Measurements from ENCODE around the gene NPM1.

The NPM1 gene

GRCh38 chr5:171421331-171422262 lies 33.9 kb downstream of the NPM1 start:
- H3K4me3 ChIP-seq (ENCODE audit: low read length in 2 of 2): peak overlapping the region in 1 of 2 donors; percentile 67
- H3K4me1 ChIP-seq (ENCODE audit: control insufficient read depth, insufficient read depth, low read length): peaks cover 27% of the 10 kb centered on the region
- H3K27ac ChIP-seq (ENCODE audit: low read length): no peak overlapping the region
- H3K27me3 ChIP-seq (ENCODE audit: control insufficient read depth in 1 of 2, insufficient read depth in 2 of 2, low read length in 2 of 2): no peaks in the 10 kb centered on the region
- no peak overlapping the region for H3K9ac ChIP-seq (ENCODE audit: low read length in 2 of 2)
- H3K36me3 ChIP-seq (ENCODE audit: control insufficient read depth in 2 of 2, insufficient read depth in 2 of 2, low read length in 2 of 2): no peaks in the 10 kb centered on the region
- no peaks in the 10 kb centered on the region for H3K9me3 ChIP-seq (ENCODE audit: control insufficient read depth in 2 of 2, low read length in 2 of 2)

GRCh38 chr5:171422495-171422894 lies 34.8 kb downstream of the NPM1 start:
- peaks cover 27% of the 10 kb centered on the region for H3K4me1 ChIP-seq (ENCODE audit: control insufficient read depth, insufficient read depth, low read length)
- no peak overlapping the region for H3K9ac ChIP-seq (ENCODE audit: low read length in 2 of 2)
- H3K9me3 ChIP-seq (ENCODE audit: control insufficient read depth in 2 of 2, low read length in 2 of 2): no peaks in the 10 kb centered on the region
- H3K27ac ChIP-seq (ENCODE audit: low read length): no peak overlapping the region
- H3K36me3 ChIP-seq (ENCODE audit: control insufficient read depth in 2 of 2, insufficient read depth in 2 of 2, low read length in 2 of 2): no peaks in the 10 kb centered on the region
- no peaks in the 10 kb centered on the region for H3K27me3 ChIP-seq (ENCODE audit: control insufficient read depth in 1 of 2, insufficient read depth in 2 of 2, low read length in 2 of 2)
- no peak overlapping the region for H3K4me3 ChIP-seq (ENCODE audit: low read length in 2 of 2)

- Histone ChIP-seq H3K27ac (ENCODE audit: low read length) (no peak overlapping the region), H3K36me3 (ENCODE audit: control insufficient read depth in 2 of 2, insufficient read depth in 2 of 2, low read length in 2 of 2) (no peaks in the 10 kb centered on the region), H3K4me3 (ENCODE audit: low read length in 2 of 2) (no peak overlapping the region), H3K27me3 (ENCODE audit: control insufficient read depth in 1 of 2, insufficient read depth in 2 of 2, low read length in 2 of 2) (no peaks in the 10 kb centered on the region), H3K9me3 (ENCODE audit: control insufficient read depth in 2 of 2, low read length in 2 of 2) (no peaks in the 10 kb centered on the region), H3K4me1 (ENCODE audit: control insufficient read depth, insufficient read depth, low read length) (peaks cover 27% of the 10 kb centered on the region), H3K9ac (ENCODE audit: low read length in 2 of 2) (no peak overlapping the region)
Measured at GRCh38 chr5:171422902-171423663, 35.4 kb downstream of the NPM1 start.

GRCh38 chr5:171424726-171425125 lies 37.1 kb downstream of the NPM1 start:
- H3K27me3 ChIP-seq (ENCODE audit: control insufficient read depth in 1 of 2, insufficient read depth in 2 of 2, low read length in 2 of 2): no peaks in the 10 kb centered on the region
- no peaks in the 10 kb centered on the region for H3K36me3 ChIP-seq (ENCODE audit: control insufficient read depth in 2 of 2, insufficient read depth in 2 of 2, low read length in 2 of 2)
- H3K4me3 ChIP-seq (ENCODE audit: low read length in 2 of 2): no peak overlapping the region
- peaks cover 15% of the 10 kb centered on the region for H3K4me1 ChIP-seq (ENCODE audit: control insufficient read depth, insufficient read depth, low read length)
- H3K27ac ChIP-seq (ENCODE audit: low read length): no peak overlapping the region
- no peaks in the 10 kb centered on the region for H3K9me3 ChIP-seq (ENCODE audit: control insufficient read depth in 2 of 2, low read length in 2 of 2)
- H3K9ac ChIP-seq (ENCODE audit: low read length in 2 of 2): no peak overlapping the region

- Histone ChIP-seq H3K9me3 (ENCODE audit: control insufficient read depth in 2 of 2, low read length in 2 of 2) (no peaks in the 10 kb centered on the region), H3K4me1 (ENCODE audit: control insufficient read depth, insufficient read depth, low read length) (peaks cover 8% of the 10 kb centered on the region), H3K4me3 (ENCODE audit: low read length in 2 of 2) (no peak overlapping the region), H3K9ac (ENCODE audit: low read length in 2 of 2) (no peak overlapping the region), H3K27ac (ENCODE audit: low read length) (no peak overlapping the region), H3K36me3 (ENCODE audit: control insufficient read depth in 2 of 2, insufficient read depth in 2 of 2, low read length in 2 of 2) (no peaks in the 10 kb centered on the region), H3K27me3 (ENCODE audit: control insufficient read depth in 1 of 2, insufficient read depth in 2 of 2, low read length in 2 of 2) (no peaks in the 10 kb centered on the region)
Measured at GRCh38 chr5:171425596-171426244, 38.1 kb downstream of the NPM1 start.

DNA sequence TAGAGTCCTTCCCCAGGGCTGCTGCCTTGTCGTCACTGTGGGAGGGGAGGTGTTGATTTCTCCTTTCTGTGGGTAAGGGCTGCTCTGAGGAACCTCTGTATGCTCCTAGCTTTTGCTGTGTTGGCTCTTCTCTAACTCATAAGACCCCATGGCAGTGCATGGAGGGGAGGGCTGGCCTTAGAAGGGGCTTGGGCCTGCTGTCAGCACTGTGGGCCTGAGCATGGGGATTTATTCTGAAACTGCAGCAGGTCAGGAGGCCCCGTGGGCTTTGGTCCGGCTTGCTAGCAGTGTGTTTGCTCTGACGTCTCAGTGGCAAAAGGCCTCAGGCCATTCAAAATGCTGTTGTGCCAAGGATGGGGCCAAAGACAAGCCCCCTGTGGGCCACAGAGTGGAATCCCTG lies 38.6 kb downstream of the NPM1 start:
- Histone ChIP-seq H3K9me3 (ENCODE audit: control insufficient read depth in 2 of 2, low read length in 2 of 2) (no peaks in the 10 kb centered on the region), H3K9ac (ENCODE audit: low read length in 2 of 2) (no peak overlapping the region), H3K27ac (ENCODE audit: low read length) (no peak overlapping the region), H3K4me1 (ENCODE audit: control insufficient read depth, insufficient read depth, low read length) (peaks cover 3% of the 10 kb centered on the region), H3K36me3 (ENCODE audit: control insufficient read depth in 2 of 2, insufficient read depth in 2 of 2, low read length in 2 of 2) (no peaks in the 10 kb centered on the region), H3K27me3 (ENCODE audit: control insufficient read depth in 1 of 2, insufficient read depth in 2 of 2, low read length in 2 of 2) (no peaks in the 10 kb centered on the region), H3K4me3 (ENCODE audit: low read length in 2 of 2) (no peak overlapping the region)

DNA sequence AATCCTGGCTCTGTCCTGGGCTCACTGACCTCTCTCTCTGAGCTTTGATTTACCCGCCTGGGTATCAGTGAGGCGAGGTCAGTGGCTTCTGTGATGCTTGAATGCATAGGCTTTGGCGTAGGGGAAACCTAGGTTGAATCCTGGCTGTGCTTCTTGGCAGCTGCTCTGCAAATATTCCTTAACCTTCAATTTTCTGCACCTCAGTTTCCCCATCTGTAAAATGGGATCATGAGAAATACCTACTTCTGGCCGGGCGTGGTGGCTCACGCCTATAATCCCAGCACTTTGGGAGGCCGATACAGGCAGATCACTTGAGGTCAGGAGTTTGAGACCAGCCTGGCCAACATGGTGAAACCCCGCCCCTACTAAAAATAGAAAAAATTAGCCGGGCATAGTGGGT lies 39.0 kb downstream of the NPM1 start:
- no peak overlapping the region for H3K9ac ChIP-seq (ENCODE audit: low read length in 2 of 2)
- no peak overlapping the region for H3K27ac ChIP-seq (ENCODE audit: low read length)
- H3K27me3 ChIP-seq (ENCODE audit: control insufficient read depth in 1 of 2, insufficient read depth in 2 of 2, low read length in 2 of 2): no peaks in the 10 kb centered on the region
- no peak overlapping the region for H3K4me3 ChIP-seq (ENCODE audit: low read length in 2 of 2)
- no peaks in the 10 kb centered on the region for H3K4me1 ChIP-seq (ENCODE audit: control insufficient read depth, insufficient read depth, low read length)
- no peaks in the 10 kb centered on the region for H3K9me3 ChIP-seq (ENCODE audit: control insufficient read depth in 2 of 2, low read length in 2 of 2)
- H3K36me3 ChIP-seq (ENCODE audit: control insufficient read depth in 2 of 2, insufficient read depth in 2 of 2, low read length in 2 of 2): no peaks in the 10 kb centered on the region

- H3K4me1 ChIP-seq (ENCODE audit: control insufficient read depth, insufficient read depth, low read length): no peaks in the 10 kb centered on the region
- H3K27ac ChIP-seq (ENCODE audit: low read length): no peak overlapping the region
- no peak overlapping the region for H3K9ac ChIP-seq (ENCODE audit: low read length in 2 of 2)
- no peak overlapping the region for H3K4me3 ChIP-seq (ENCODE audit: low read length in 2 of 2)
- H3K9me3 ChIP-seq (ENCODE audit: control insufficient read depth in 2 of 2, low read length in 2 of 2): no peaks in the 10 kb centered on the region
- H3K36me3 ChIP-seq (ENCODE audit: control insufficient read depth in 2 of 2, insufficient read depth in 2 of 2, low read length in 2 of 2): no peaks in the 10 kb centered on the region
- H3K27me3 ChIP-seq (ENCODE audit: control insufficient read depth in 1 of 2, insufficient read depth in 2 of 2, low read length in 2 of 2): no peaks in the 10 kb centered on the region
Measured at GRCh38 chr5:171427318-171428167, 39.9 kb downstream of the NPM1 start.

GRCh38 chr5:171428168-171428696 lies 40.6 kb downstream of the NPM1 start:
- H3K9me3 ChIP-seq (ENCODE audit: control insufficient read depth in 2 of 2, low read length in 2 of 2): no peaks in the 10 kb centered on the region
- no peak overlapping the region for H3K4me3 ChIP-seq (ENCODE audit: low read length in 2 of 2)
- no peaks in the 10 kb centered on the region for H3K4me1 ChIP-seq (ENCODE audit: control insufficient read depth, insufficient read depth, low read length)
- H3K36me3 ChIP-seq (ENCODE audit: control insufficient read depth in 2 of 2, insufficient read depth in 2 of 2, low read length in 2 of 2): no peaks in the 10 kb centered on the region
- H3K27me3 ChIP-seq (ENCODE audit: control insufficient read depth in 1 of 2, insufficient read depth in 2 of 2, low read length in 2 of 2): no peaks in the 10 kb centered on the region
- no peak overlapping the region for H3K9ac ChIP-seq (ENCODE audit: low read length in 2 of 2)
- no peak overlapping the region for H3K27ac ChIP-seq (ENCODE audit: low read length)
